ENCODE measurements around the gene CDKAL1. TPM values are rescaled to one million over a fixed set of nuclear protein-coding genes. Genes with fewer than 3 reads are reported as not detected.

The CDKAL1 gene
- total and polyA plus RNA-seq, 10 of the 15 experiments (the other 5 are each of a cell fraction or from before 2014, with no cell fraction given): 10.7 to 26.9 (median 17.3) TPM

DNA sequence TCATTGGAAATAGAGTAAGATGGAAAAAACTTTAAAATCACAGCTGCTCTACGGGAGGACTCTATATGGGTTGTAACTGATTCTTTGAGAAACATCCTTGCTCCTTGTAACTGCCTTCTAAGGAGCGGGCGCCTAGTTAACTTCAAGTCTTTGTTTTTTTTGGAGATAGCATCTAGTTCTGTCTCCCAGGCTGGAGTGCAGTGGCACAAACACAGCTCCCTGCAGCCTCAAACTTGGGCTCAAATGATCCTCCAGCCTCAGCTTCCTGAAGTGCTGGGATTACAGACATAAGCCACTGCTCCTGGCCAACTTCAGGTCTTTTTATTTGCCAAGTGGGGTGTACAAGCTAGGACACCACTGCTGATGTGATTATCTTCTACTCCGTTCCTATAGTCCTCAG lies 552.9 kb downstream of the CDKAL1 start:
- POLR2A ChIA-PET: no interaction called here
- SMC1A ChIA-PET (ENCODE audit: uncharacterized antibody, unreplicated experiment): no interaction called here
- Histone ChIP-seq H2AFZ (ENCODE audit: control insufficient read depth, low read depth, low read length) (no peak overlapping the region), H3K9ac (ENCODE audit: control insufficient read depth, insufficient read depth, low read length) (no peak overlapping the region), H3K27ac (ENCODE audit: control insufficient read depth, insufficient read depth) (no peak overlapping the region), H3K4me1 (ENCODE audit: control insufficient read depth, insufficient read depth, low read length) (no peaks in the 10 kb centered on the region), H3K9me3 (replicated peaks; ENCODE audit: control insufficient read depth, insufficient read depth, low read length) (no peaks in the 10 kb centered on the region), H3K4me2 (ENCODE audit: control insufficient read depth, insufficient read depth) (no peak overlapping the region), H3K36me3 (ENCODE audit: control insufficient read depth in 2 of 2, insufficient read depth in 2 of 2, low read length in 1 of 2) (no peaks in the 10 kb centered on the region; a peak in 1 of 4 replicates), H3K4me3 (no peak overlapping the region), H3K27me3 (replicated peaks in 1 of 2; ENCODE audit: control insufficient read depth in 2 of 2, insufficient read depth in 2 of 2, low read length in 1 of 2) (no peaks in the 10 kb centered on the region), H4K20me1 (ENCODE audit: control insufficient read depth, insufficient read depth) (no peaks in the 10 kb centered on the region), H3K79me2 (ENCODE audit: control insufficient read depth, insufficient read depth, low read length) (no peaks in the 10 kb centered on the region)
- in situ Hi-C loops (cut with MboI): no loop called here
- ATAC-seq: no peak
- FAIRE-seq: no peak
- CTCF ChIA-PET: no interaction called here
- DNase-seq (ENCODE audit: low read depth, low spot score): no peak
- TF ChIP-seq, protein P1, sequence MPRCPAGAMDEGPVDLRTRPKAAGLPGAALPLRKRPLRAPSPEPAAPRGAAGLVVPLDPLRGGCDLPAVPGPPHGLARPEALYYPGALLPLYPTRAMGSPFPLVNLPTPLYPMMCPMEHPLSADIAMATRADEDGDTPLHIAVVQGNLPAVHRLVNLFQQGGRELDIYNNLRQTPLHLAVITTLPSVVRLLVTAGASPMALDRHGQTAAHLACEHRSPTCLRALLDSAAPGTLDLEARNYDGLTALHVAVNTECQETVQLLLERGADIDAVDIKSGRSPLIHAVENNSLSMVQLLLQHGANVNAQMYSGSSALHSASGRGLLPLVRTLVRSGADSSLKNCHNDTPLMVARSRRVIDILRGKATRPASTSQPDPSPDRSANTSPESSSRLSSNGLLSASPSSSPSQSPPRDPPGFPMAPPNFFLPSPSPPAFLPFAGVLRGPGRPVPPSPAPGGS (IDR thresholded peaks at IDR 0.05; ENCODE audit: borderline replicate concordance, insufficient read depth, low read depth, low read length, poor library complexity, severe bottlenecking): no peak
- no peak for TF ChIP-seq HCFC1 (IDR thresholded peaks at IDR 0.05; ENCODE audit: low read length)
- no peak for TF ChIP-seq ZSCAN29 (IDR thresholded peaks at IDR 0.05)
- no peak for TF ChIP-seq SRF (IDR thresholded peaks at IDR 0.05; ENCODE audit: low read depth in 2 of 2, low read length in 2 of 2)
- TF ChIP-seq REST (IDR thresholded peaks at IDR 0.05; ENCODE audit: low read depth, low read length): no peak
- no peak for TF ChIP-seq NFYB (IDR thresholded peaks at IDR 0.05; ENCODE audit: insufficient read depth, low read depth, low read length)
- TF ChIP-seq PML (IDR thresholded peaks at IDR 0.05; ENCODE audit: low read length): no peak
- TF ChIP-seq BMI1 (IDR thresholded peaks at IDR 0.05; ENCODE audit: borderline replicate concordance): no peak
- TF ChIP-seq NBN (IDR thresholded peaks at IDR 0.05): no peak
- TF ChIP-seq BCL11A (IDR thresholded peaks at IDR 0.05; ENCODE audit: low read depth, low read length): no peak
- TF ChIP-seq SKIL (IDR thresholded peaks at IDR 0.05; ENCODE audit: low read depth, poor library complexity, severe bottlenecking): no peak
- intact Hi-C loops (cut with micrococcal nuclease; ENCODE audit: unreplicated experiment): loop anchor here (1.0 kb wide), 1 partner anchor 38 kb away; no protein-coding TSS in a partner anchor
- WGBS (ENCODE audit: insufficient coverage, insufficient replicate concordance, low lambda C conversion rate, missing lambda C conversion rate): 100% methylated on average over 4 of the region's 4 CpGs
- RAD21 ChIA-PET (ENCODE audit: unreplicated experiment): interaction anchor here (0.9 kb wide), 1 partner anchor 22 kb away, joined by 3 read pairs; no protein-coding TSS in a partner anchor
- no TSS peak for BruUV-seq (replicated peaks)
